Activated CD4-positive, alpha-beta T cell treated with anti-CD3 and anti-CD28 coated beads, Interleukin-2, amount 10 ng/mL, durations not matched to agents 7 days and 5 days (primary cell): ENCODE data around the gene TPX2. TPM values are rescaled to one million over a fixed set of nuclear protein-coding genes. Genes with fewer than 3 reads are reported as not detected.
"Not testable (repeated sequence)": the region's sequence is repeated elsewhere in the genome, so short reads cannot be mapped to it uniquely, and the experiment has no call there.

Experiments
- CTCF ChIA-PET: fragments of 350-600 bp; sonication (Branson Sonifier 250); formaldehyde crosslinking; loops from one replicate; lab custom pipeline; 2021; ENCODE audit warnings: antibody characterized with exemption; lab: Charles Lee
- POLR2A ChIA-PET: fragments of 350-600 bp; sonication (Branson Sonifier 250); formaldehyde crosslinking; loops from one replicate; lab custom pipeline; 2021; ENCODE audit warnings: antibody characterized with exemption; lab: Charles Lee
- DNase-seq: peaks from one replicate; pipeline ENCODE4 v3.0.0-alpha.2; 2020
- H3K27ac Mint-ChIP-seq: one replicate; pipeline ENCODE4 v1.8.0; 2021; ENCODE audit warnings: mild to moderate bottlenecking, moderate library complexity, mixed read lengths
- H3K27me3 Mint-ChIP-seq: one replicate; pipeline ENCODE4 v1.8.0; 2021; ENCODE audit warnings: mixed read lengths
- H3K36me3 Mint-ChIP-seq: one replicate; pipeline ENCODE4 v1.8.0; 2021; ENCODE audit warnings: low read depth, mixed read lengths
- H3K4me1 Mint-ChIP-seq: one replicate; pipeline ENCODE4 v1.8.0; 2021; ENCODE audit warnings: mixed read lengths
- H3K4me3 Mint-ChIP-seq: one replicate; pipeline ENCODE4 v1.8.0; 2021; ENCODE audit warnings: mild to moderate bottlenecking, moderate library complexity, mixed read lengths
- H3K9me3 Mint-ChIP-seq: one replicate; pipeline ENCODE4 v1.8.0; 2021; ENCODE audit warnings: mixed read lengths
- total RNA-seq, 2 experiments: library from RNA; stranded (reverse); gene quantifications; one replicate each; pipeline ENCODE4 v1.2.3, GENCODE V29; 2021

The TPX2 gene
- total RNA-seq, 2 experiments from 2014 or later = 164 to 193 TPM

DNA sequence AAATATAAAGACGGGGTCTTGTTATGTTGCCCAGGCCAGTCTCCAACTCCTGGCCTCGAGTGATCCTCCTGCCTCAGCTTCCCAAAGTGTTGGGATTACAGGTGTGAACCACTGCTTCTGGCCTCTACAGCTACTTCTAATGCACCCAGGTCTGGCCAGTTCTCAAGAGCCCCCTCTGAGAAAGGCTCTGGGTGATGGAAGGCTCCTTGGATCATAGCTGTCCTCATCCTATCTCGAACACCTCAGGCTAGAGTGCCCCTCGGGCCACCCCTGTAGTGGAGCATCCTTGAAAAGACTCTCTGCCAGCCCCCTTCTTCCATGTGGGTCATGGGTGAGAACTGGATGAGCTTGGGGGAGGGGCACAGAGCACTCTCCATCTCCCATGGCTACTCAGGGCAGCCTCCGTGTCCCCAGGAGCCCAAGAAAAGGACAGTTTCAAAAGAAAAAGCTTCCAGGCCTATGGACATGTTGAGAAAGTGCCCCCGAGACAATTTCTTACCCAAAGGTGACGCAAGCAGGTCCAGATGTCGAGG, 79.4 kb downstream of the TPX2 start:
- Mint-ChIP-seq H3K4me1 (no peaks in the 10 kb centered on the region), H3K36me3 (no peaks in the 10 kb centered on the region), H3K27ac (no peak overlapping the region), H3K4me3 (no peak overlapping the region), H3K9me3 (no peaks in the 10 kb centered on the region), H3K27me3 (no peaks in the 10 kb centered on the region)
- CTCF ChIA-PET = interaction anchor here (1.0 to 2.3 kb wide), 2 partner anchors 34 to 184 kb away, joined by 3 to 6 read pairs; no protein-coding TSS in a partner anchor
- POLR2A ChIA-PET = no interaction called here
- DNase-seq = no peak

DNA sequence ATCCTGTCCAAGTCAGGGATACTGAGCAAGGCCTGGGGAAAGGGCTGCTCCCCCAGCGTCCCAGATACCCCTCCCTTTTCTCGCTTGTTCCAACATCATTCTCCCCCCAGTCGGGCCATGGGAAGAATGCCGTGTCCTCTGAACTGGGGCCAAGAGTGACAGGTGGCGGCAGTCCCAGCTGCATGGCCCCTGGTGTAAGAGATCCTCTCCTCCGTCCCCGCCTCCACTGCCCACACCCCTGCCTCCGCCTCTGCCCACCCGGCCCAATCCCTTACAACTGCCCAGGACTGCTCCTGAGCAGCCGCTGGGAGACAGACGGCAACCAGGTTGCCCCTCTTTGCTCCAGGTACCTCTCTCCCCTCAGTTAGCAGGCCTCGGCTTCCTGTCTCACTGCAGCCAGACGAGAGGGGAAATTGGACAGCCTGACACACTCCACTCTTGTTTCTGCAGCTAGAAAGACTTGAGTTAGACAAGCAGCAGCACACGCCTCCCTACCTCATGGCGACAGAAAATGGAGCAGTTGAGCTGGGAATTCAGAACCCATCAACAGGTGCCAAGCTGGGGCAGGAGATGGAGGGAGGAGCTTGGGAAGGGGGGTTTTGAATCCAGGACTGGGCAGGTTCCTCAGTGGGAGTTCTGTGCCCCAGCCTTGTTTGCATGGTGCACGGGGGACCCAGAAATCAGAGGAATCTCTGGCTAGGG, 80.1 kb downstream of the TPX2 start, which contains the start of gene MYLK2:
TSS of gene MYLK2 (plus strand) at position 274 of the 702 bp plus-strand sequence. CDS start at position 499, 225 bp downstream.
- Mint-ChIP-seq H3K36me3 (no peaks in the 10 kb centered on the region), H3K27ac (peak within 1 kb of the TSS; percentile 19), H3K9me3 (no peaks in the 10 kb centered on the region), H3K27me3 (no peaks in the 10 kb centered on the region), H3K4me3 (no peak within 1 kb of the TSS), H3K4me1 (peaks cover 2% of the 10 kb centered on the region)
- DNase-seq = no peak
- ChIA-PET POLR2A (no interaction called here), CTCF (interaction anchor here (1.1 to 2.3 kb wide), 3 partner anchors 11 to 33 kb away, joined by 3 to 6 read pairs (median 5); no protein-coding TSS in a partner anchor)

DNA sequence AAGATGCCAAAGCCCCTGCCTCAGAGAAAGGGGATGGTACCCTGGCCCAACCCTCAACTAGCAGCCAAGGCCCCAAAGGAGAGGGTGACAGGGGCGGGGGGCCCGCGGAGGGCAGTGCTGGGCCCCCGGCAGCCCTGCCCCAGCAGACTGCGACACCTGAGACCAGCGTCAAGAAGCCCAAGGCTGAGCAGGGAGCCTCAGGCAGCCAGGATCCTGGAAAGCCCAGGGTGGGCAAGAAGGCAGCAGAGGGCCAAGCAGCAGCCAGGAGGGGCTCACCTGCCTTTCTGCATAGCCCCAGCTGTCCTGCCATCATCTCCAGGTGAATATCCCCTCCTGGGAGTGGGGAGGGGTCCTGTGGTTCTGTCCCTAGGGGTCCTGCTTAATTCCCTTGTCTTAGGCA, 81.1 kb downstream of the TPX2 start:
- peaks cover 2% of the 10 kb centered on the region for H3K4me1 Mint-ChIP-seq
- no peaks in the 10 kb centered on the region for H3K27me3 Mint-ChIP-seq
- ChIA-PET CTCF (interaction anchor here (0.6 to 1.8 kb wide), 3 partner anchors 12 to 1878 kb away, joined by 3 to 5 read pairs (median 3); no protein-coding TSS in a partner anchor), POLR2A (no interaction called here)
- DNase-seq = no peak
- no peaks in the 10 kb centered on the region for H3K36me3 Mint-ChIP-seq
- no peak overlapping the region for H3K4me3 Mint-ChIP-seq
- no peak overlapping the region for H3K27ac Mint-ChIP-seq
- no peaks in the 10 kb centered on the region for H3K9me3 Mint-ChIP-seq

DNA sequence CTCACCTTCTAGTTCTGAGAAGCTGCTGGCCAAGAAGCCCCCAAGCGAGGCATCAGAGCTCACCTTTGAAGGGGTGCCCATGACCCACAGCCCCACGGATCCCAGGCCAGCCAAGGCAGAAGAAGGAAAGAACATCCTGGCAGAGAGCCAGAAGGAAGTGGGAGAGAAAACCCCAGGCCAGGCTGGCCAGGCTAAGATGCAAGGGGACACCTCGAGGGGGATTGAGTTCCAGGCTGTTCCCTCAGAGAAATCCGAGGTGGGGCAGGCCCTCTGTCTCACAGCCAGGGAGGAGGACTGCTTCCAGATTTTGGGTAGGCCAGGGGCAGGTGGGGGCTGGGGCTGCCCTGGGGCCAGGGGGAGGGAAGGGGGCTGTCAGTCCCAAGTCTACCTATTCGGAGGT, 82.3 kb downstream of the TPX2 start:
- ChIA-PET CTCF (interaction anchor here (1.0 to 3.5 kb wide), 2 partner anchors 16 to 25 kb away, joined by 4 to 18 read pairs; no protein-coding TSS in a partner anchor), POLR2A (no interaction called here)
- no peak overlapping the region for H3K27ac Mint-ChIP-seq
- H3K9me3 Mint-ChIP-seq = no peaks in the 10 kb centered on the region
- H3K27me3 Mint-ChIP-seq = no peaks in the 10 kb centered on the region
- H3K4me3 Mint-ChIP-seq = no peak overlapping the region
- H3K36me3 Mint-ChIP-seq = no peaks in the 10 kb centered on the region
- no peak for DNase-seq
- H3K4me1 Mint-ChIP-seq = peaks cover 2% of the 10 kb centered on the region

DNA sequence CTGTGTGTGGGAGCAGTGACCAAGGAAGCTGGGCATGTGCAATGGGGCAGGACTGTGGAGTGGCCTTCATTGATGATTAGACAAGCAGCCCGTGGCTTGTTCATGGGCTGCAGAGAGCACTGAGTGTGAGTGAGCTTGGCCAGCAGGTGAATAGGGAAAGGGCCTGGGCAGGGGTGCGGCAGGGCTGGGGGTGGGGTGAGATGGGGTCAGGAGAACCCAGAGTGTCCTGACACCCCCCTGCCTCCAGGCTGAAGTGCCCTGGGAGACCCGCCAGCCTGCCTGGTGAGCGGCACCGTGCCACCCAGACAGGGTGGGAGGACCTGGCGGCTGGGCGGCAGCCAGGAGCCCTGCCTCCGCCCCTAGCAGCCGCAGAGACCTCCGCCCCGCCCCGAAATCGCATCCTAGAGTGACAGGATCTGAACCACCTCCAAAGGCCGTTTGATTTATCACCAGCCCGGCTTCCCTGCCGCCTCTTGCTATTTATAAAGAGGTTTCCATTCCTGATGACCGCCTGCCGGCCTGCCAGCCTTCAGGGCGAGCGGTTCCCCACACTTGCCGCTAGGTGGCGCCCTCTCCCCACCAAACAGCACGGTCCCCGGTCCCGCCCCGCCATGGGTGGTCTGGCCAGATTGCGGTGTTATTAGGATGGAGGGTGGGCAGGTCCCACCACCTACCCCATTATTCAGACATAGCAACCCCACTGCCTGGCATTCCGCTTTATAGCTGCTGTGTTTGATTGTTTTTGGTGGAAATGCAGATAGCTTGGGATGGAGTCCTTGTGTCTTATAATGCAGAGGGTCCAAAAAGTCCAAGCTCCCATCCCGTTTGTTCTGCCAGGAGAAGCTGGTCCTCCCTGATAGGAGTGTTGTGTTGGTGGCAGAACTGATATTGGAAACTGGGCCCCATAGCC, 83.6 kb downstream of the TPX2 start:
- Mint-ChIP-seq H3K4me1 (peaks cover 2% of the 10 kb centered on the region), H3K27ac (no peak overlapping the region), H3K36me3 (no peaks in the 10 kb centered on the region), H3K27me3 (no peaks in the 10 kb centered on the region), H3K9me3 (no peaks in the 10 kb centered on the region), H3K4me3 (no peak overlapping the region)
- DNase-seq = peak; percentile 75
- CTCF ChIA-PET = interaction anchor here (0.6 to 3.5 kb wide), 13 partner anchors 15 to 702 kb away, joined by 3 to 18 read pairs (median 4); partner anchors contain the start of gene PDRG1
- POLR2A ChIA-PET = no interaction called here

DNA sequence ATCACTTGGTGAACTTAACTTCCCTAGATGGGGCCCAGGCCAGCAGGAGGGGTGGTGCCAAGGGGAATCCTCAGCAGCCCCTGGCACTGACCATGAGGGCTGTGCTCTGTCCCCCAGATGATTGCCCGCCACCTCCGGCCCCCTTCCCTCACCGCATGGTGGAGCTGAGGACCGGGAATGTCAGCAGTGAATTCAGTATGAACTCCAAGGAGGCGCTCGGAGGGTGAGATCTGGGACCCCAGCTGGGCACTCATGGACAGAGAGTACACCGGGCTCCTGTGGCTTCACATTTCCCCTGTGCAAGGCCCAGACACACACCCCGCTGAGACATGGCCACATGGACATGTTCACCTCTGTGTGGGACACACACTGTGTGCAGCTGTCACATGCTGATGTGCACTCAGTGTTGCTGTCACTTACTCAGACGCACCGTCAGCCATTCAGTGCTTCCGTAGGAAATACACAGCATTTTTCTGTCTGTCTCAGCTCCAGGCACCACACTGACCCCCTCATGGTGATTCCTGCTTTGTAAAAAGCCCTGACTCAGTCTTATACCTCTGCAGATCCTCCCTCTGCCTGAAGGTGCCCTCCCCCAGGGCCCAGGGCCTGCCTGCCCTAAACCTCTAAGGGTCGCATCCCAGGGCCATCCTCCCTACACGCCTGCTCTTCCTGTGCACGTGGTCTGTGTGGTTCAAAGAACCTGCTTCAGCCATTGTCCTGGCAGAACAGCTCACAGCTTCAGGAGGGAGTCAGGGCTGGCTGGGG, 84.5 kb downstream of the TPX2 start:
- POLR2A ChIA-PET = no interaction called here
- Mint-ChIP-seq H3K36me3 (no peaks in the 10 kb centered on the region), H3K27me3 (no peaks in the 10 kb centered on the region), H3K4me3 (no peak overlapping the region), H3K9me3 (no peaks in the 10 kb centered on the region), H3K4me1 (peaks cover 2% of the 10 kb centered on the region), H3K27ac (no peak overlapping the region)
- DNase-seq = no peak
- CTCF ChIA-PET = interaction anchor here (0.6 to 3.5 kb wide), 14 partner anchors 14 to 702 kb away, joined by 3 to 18 read pairs (median 4); partner anchors contain the start of gene PDRG1

DNA sequence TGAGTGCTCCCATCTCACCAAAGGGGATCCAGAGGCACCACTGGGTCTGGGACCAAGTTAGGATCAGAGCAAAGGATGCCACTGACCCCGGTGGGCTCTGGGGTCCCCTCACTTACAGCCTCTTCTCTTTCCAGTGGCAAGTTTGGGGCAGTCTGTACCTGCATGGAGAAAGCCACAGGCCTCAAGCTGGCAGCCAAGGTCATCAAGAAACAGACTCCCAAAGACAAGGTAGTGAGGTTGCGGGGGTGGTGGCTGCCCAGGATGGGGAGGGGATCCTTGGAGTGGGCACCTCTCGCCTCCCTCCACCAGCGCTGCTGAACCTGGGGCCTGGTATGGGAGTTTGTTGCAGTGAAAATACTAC, 85.0 kb downstream of the TPX2 start:
- DNase-seq = no peak
- H3K27me3 Mint-ChIP-seq = no peaks in the 10 kb centered on the region

DNA sequence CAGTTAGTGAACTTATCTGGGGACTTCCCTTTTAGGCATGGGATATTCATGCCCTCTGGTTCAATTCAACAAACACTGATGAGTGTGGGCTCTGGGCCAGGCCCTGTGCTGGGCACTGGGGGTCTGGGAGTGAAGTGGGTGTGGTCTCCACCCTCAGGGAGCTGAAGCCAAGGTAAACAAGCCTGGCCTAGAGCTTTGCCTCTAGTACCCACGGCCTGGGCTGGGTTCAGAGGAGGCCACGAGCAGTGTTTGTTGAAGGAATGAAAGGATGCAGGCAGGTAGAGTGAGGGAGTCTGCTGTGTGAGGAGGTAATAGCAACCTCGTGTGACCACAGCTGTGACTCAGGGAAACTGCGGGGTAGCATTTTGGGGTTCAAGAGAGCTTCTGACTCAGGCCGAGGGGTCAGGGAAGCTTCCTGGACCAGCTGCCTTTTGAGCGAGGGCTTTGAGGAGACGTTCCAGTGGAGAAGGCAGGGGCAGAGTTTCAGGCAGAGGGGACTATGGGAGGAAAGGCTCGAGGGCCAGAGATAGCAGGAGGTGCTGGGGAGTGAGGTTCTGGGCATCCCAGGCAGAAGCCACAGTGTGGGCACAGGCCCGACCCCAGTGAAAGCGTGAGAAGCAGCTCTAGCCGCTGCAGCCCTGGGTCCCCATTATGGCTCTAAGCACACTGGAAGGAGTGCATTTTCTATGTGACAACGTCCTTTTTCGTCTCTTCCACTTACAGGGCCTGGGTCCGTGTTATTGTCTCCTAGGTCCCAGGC, 85.6 kb downstream of the TPX2 start:
- Mint-ChIP-seq H3K27ac (no peak overlapping the region), H3K9me3 (no peaks in the 10 kb centered on the region), H3K27me3 (no peaks in the 10 kb centered on the region), H3K36me3 (no peaks in the 10 kb centered on the region), H3K4me1 (peaks cover 2% of the 10 kb centered on the region), H3K4me3 (no peak overlapping the region)
- ChIA-PET POLR2A (no interaction called here), CTCF (interaction anchor here (0.8 to 3.5 kb wide), 4 partner anchors 8 to 22 kb away, joined by 3 to 18 read pairs (median 4); no protein-coding TSS in a partner anchor)
- no peak for DNase-seq

More for the DNA sequence above, 85.0 kb downstream of the TPX2 start:
- CTCF ChIA-PET = interaction anchor here (0.8 to 3.5 kb wide), 4 partner anchors 8 to 268 kb away, joined by 3 to 18 read pairs (median 6); no protein-coding TSS in a partner anchor
- Mint-ChIP-seq H3K4me1 (peaks cover 2% of the 10 kb centered on the region), H3K27ac (no peak overlapping the region), H3K4me3 (no peak overlapping the region), H3K36me3 (no peaks in the 10 kb centered on the region), H3K9me3 (no peaks in the 10 kb centered on the region)
- POLR2A ChIA-PET = no interaction called here

DNA sequence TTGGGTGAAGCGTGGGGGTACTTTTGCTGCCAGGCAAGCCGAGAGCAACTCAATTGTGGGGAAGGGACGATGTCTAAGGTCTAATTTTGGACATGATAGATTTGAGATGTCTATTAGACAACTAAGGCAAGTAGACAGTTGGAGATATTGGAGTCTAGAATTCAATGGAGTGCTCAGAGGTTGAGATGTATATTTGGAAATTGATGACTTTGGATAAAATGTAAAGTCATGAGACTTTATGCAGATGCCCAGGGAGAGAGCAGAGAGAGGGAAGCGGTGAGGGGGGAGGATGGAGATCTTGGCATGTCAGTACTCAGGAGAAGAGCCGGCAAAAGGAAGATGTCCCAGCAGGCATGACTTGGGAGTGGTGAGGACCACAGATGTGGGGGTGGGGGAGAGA, 87.0 kb downstream of the TPX2 start:
- POLR2A ChIA-PET = no interaction called here
- no peaks in the 10 kb centered on the region for H3K36me3 Mint-ChIP-seq
- CTCF ChIA-PET = interaction anchor here (1.5 to 2.3 kb wide), 2 partner anchors 8 to 11 kb away, joined by 3 to 8 read pairs; no protein-coding TSS in a partner anchor
- H3K9me3 Mint-ChIP-seq = no peaks in the 10 kb centered on the region
- H3K27ac Mint-ChIP-seq = no peak overlapping the region
- no peak for DNase-seq
- H3K4me3 Mint-ChIP-seq = no peak overlapping the region
- H3K4me1 Mint-ChIP-seq = peaks cover 2% of the 10 kb centered on the region
- H3K27me3 Mint-ChIP-seq = no peaks in the 10 kb centered on the region

DNA sequence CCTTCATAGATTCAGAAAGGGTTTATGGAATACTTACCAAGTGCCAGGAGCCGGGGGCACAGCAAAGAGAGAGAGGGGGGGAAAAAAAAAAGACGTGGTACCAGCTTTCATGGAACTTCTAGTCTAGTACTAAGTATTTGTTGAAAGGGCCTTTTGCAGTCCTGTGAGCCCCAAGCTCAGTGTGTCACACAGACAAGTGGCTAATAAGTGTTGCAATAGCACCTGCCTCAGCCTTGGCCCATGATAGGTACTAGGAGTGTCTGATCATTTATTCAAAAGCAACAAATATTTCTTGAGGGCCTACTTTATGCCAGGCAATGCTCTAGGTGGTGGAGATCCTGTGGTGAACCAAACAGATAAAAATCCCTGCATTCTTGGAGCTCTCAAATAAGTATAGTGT, 88.0 kb downstream of the TPX2 start:
- H3K4me1 Mint-ChIP-seq = peaks cover 2% of the 10 kb centered on the region
- ChIA-PET POLR2A (no interaction called here), CTCF (interaction anchor here (0.7 to 2.3 kb wide), 3 partner anchors 10 to 103 kb away, joined by 3 to 8 read pairs (median 3); no protein-coding TSS in a partner anchor)
- no peak overlapping the region for H3K4me3 Mint-ChIP-seq
- H3K27ac Mint-ChIP-seq = no peak overlapping the region
- H3K36me3 Mint-ChIP-seq = no peaks in the 10 kb centered on the region
- DNase-seq = no peak
- no peaks in the 10 kb centered on the region for H3K9me3 Mint-ChIP-seq
- H3K27me3 Mint-ChIP-seq = no peaks in the 10 kb centered on the region

DNA sequence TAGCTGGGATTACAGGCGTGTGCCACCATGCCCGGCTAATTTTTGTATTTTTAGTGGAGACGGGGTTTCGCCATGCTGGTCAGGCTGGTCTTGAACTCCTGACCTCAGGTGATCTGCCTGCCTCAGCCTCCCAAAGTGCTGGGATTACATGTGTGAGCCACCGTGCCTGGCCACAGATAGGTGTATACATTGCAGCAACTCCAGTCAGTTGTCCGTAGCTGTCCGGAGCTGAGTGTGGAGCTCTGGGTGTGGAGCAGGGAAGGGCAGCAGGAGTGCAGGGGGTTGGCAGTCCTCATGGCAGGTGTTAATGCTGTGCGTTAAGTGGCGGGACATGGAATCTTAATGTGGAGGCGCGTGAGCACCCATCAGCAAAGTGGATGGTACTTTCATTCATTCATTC, 88.9 kb downstream of the TPX2 start:
- POLR2A ChIA-PET, H3K9me3 Mint-ChIP-seq, H3K36me3 Mint-ChIP-seq, H3K4me3 Mint-ChIP-seq, DNase-seq, H3K27me3 Mint-ChIP-seq, H3K4me1 Mint-ChIP-seq, H3K27ac Mint-ChIP-seq: not testable (repeated sequence)
- CTCF ChIA-PET = interaction anchor here (1.6 to 2.3 kb wide), 2 partner anchors 9 to 20 kb away, joined by 3 to 8 read pairs; no protein-coding TSS in a partner anchor
